AG04450 (cell line): ENCODE data around the gene TRIM66. TPM values are rescaled to one million over a fixed set of nuclear protein-coding genes. Genes with fewer than 3 reads are reported as not detected.
A peak's percentile ranks its signal among the peaks of the same experiment; 100 is the strongest.

Experiments
- CTCF ChIA-PET: fragments of 300-600, 350-600 bp; formaldehyde crosslinking; extraction: SDS; loops from one replicate; lab custom pipeline; 2022; ENCODE audit warnings: antibody characterized with exemption, inconsistent platforms; lab: Charles Lee
- POLR2A ChIA-PET: fragments of 350-600 bp; formaldehyde crosslinking; extraction: SDS; loops from one replicate; lab custom pipeline; 2021; ENCODE audit warnings: antibody characterized with exemption, inconsistent platforms; lab: Yijun Ruan, JAX
- DNase-seq: peaks from one replicate; pipeline ENCODE4 v3.0.0-alpha.2; 2011; ENCODE audit warnings: low read depth, low spot score
- H3K27ac ChIP-seq: one replicate; pipeline ENCODE4 v1.5.1; 2012; ENCODE audit warnings: low read depth, low read length, control low read depth
- H3K27me3 ChIP-seq: one replicate; pipeline ENCODE4 v1.6.0; 2012; ENCODE audit warnings: low read length; ENCODE audit not compliant: control insufficient read depth, insufficient read depth
- H3K4me3 ChIP-seq: 2 replicates; pipeline ENCODE4 v1.5.1; 2011; ENCODE audit warnings: mild to moderate bottlenecking, low read depth, low read length, control low read depth
- H3K9me3 ChIP-seq: 2 replicates; pipeline ENCODE4 v1.5.1; 2012; ENCODE audit warnings: low read length; ENCODE audit not compliant: control insufficient read depth, insufficient read depth
- CTCF ChIP-seq: IDR thresholded peaks from 2 replicates; pipeline ENCODE4 v1.5.1; 2011; ENCODE audit warnings: low read depth, low read length, control low read depth, inconsistent platforms
- polyA plus RNA-seq: library from polyadenylated mRNA; depleted of rRNA; stranded (reverse); fragments of >200 nt; gene quantifications from 2 replicates; pipeline ENCODE4 v1.2.3, GENCODE V29; 2011

TRIM66 gene
- polyA plus RNA-seq, 1 experiment = 6.3 TPM

DNA sequence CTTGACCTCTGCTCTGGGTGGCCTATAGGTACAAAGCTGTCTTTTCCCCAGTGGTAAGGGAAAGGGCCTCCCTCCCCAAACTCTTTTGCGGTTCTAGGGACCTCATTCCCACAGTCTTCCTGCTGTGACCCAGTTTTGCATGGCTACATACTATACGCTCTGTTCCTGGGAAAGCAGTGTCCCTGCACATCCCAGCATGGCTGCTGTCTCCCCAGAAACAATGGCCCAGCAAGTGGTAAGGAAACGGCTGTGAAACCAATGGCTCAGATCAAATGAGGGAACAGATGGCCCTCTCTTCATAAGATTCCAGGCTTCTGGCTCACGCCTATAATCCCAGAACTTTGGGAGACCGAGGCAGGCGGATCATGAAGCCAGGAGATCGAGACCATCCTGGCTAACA is 41.2 kb upstream of the TRIM66 start:
- ChIA-PET CTCF (interaction anchor here (0.6 kb wide), 1 partner anchor 64 kb away, joined by 3 read pairs; no protein-coding TSS in a partner anchor), POLR2A (no interaction called here)
- no peak overlapping the region for H3K4me3 ChIP-seq
- no peak for TF ChIP-seq CTCF
- no peak overlapping the region for H3K27ac ChIP-seq
- H3K9me3 ChIP-seq = no peaks in the 10 kb centered on the region
- no peaks in the 10 kb centered on the region for H3K27me3 ChIP-seq
- no peak for DNase-seq

- ChIA-PET CTCF (interaction anchor here (1.4 kb wide), 1 partner anchor 64 kb away, joined by 3 read pairs; no protein-coding TSS in a partner anchor), POLR2A (interaction anchor here (0.8 kb wide), 1 partner anchor 242 kb away, joined by 3 read pairs; no protein-coding TSS in a partner anchor)
- Histone ChIP-seq H3K27me3 (no peaks in the 10 kb centered on the region), H3K4me3 (no peak overlapping the region), H3K9me3 (no peaks in the 10 kb centered on the region), H3K27ac (peak overlapping the region; percentile 96)
- TF ChIP-seq CTCF = no peak
- no peak for DNase-seq
Observed at GRCh38 chr11:8722809-8723208, 40.3 kb upstream of the TRIM66 start.

- ChIA-PET CTCF (interaction anchor here (1.4 kb wide), 1 partner anchor 65 kb away, joined by 3 read pairs; no protein-coding TSS in a partner anchor), POLR2A (interaction anchor here (0.5 to 1.0 kb wide), 4 partner anchors 87 to 243 kb away, joined by 3 read pairs; no protein-coding TSS in a partner anchor)
- Histone ChIP-seq H3K9me3 (no peaks in the 10 kb centered on the region), H3K27ac (peak overlapping the region; percentile 96), H3K4me3 (no peak overlapping the region), H3K27me3 (no peaks in the 10 kb centered on the region)
- DNase-seq = no peak
- no peak for TF ChIP-seq CTCF
Observed at GRCh38 chr11:8721609-8722500, 39.4 kb upstream of the TRIM66 start.

DNA sequence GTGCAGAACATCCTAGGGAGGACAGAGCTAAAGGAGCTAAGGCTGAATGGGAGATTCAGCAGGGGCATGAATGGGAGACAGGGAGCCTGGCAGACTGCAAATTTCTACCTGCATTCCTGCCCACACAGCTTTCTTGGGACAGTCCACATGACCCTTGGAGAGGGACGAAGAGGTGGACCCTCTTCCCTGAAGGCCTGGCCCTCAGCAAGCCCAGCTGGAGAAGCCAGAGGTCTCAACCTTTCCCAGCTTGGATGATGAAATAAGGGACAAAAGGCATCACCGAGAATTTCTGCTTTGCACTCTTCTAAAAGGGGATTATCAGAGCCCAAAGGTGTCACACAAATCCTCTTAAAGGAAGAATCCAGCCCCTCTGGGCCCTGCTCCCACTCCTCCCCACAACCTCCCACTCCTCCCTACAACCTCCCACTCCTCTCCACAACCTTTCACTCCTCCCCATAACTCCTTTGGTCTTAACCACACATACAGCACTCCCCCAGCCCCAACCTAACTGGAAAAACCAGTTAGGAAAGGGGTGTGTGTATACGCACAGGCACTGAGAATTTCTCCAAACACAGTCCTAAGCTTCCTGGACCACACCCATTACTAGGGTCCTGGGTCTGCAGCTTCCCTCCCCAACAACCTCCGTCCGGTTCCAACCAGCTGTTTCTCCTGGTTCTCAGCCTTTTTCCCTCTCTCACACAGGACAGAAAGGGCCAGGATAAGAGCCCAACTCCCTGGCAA is 38.6 kb upstream of the TRIM66 start:
- Histone ChIP-seq H3K4me3 (no peak overlapping the region), H3K9me3 (no peaks in the 10 kb centered on the region), H3K27ac (peak overlapping the region; percentile 96), H3K27me3 (no peaks in the 10 kb centered on the region)
- CTCF ChIA-PET = interaction anchor here (1.2 to 1.4 kb wide), 2 partner anchors 47 to 240 kb away, joined by 3 to 4 read pairs; no protein-coding TSS in a partner anchor
- no peak for DNase-seq
- no peak for TF ChIP-seq CTCF
- POLR2A ChIA-PET = interaction anchor here (1.0 to 2.3 kb wide), 6 partner anchors 9 to 150 kb away, joined by 3 to 10 read pairs (median 3); no protein-coding TSS in a partner anchor
